Vagina (tissue), 2 donors: Measurements from ENCODE around the gene TMEM30A.

Experiments used
- CTCF ChIP-seq, 3 experiments: fragments of 450-650 bp in 2 of 3; fragments of 200-600 bp in 1 of 3; sonication (generic) in 1 of 3; IDR thresholded peaks; one replicate each; pipeline ENCODE4 v1.5.1; 2017 to 2019; ENCODE audit warnings: antibody characterized with exemption in 3 of 3, mild to moderate bottlenecking in 2 of 3, moderate library complexity in 2 of 3
- POLR2A ChIP-seq, 2 donors: fragments of 450-650 bp; IDR thresholded peaks; one replicate each; pipeline ENCODE4 v1.6.1; 2017; ENCODE audit warnings: antibody characterized with exemption in 2 of 2, mild to moderate bottlenecking in 2 of 2, moderate library complexity in 2 of 2
- POLR2AphosphoS5 ChIP-seq, 2 donors: sonication (generic); formaldehyde crosslinking; IDR thresholded peaks; one replicate each; pipeline ENCODE4 v1.9.0; 2017; ENCODE audit warnings: antibody characterized with exemption in 2 of 2, mild to moderate bottlenecking in 2 of 2, low read depth in 1 of 2; ENCODE audit not compliant: insufficient read depth in 1 of 2

DNA sequence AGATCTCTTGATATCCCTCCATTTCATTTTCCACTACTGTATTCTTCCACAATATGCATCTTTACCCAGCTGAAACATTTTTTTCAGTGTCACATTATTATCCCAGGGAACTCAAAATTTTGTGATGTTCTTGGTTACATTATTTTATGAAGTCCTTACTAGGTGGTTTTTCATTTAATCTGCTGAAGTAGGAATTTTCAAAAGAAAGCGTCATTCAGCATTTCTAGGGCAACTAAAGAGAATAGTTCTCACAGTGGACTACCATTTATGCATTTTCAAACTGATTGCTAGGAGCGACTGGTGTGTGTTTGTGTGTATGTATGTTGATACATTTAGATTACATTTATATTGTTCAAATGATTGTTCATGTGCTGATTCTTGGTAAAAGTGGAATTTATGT lies 2.4 kb upstream of the TMEM30A start:
- TF ChIP-seq POLR2AphosphoS5 (IDR thresholded peaks at IDR 0.05; ENCODE audit: insufficient read depth in 1 of 2, low read depth in 1 of 2), result no peak
- no peak for TF ChIP-seq CTCF (IDR thresholded peaks at IDR 0.05)
- TF ChIP-seq POLR2A (IDR thresholded peaks at IDR 0.05), result no peak
